HG03159 (cell line): ENCODE data around the gene GPC4.

Source experiments
- ATAC-seq: cut with Tn5 transposase; IDR thresholded peaks from one replicate; pipeline ENCODE4 v1.9.1; 2021; ENCODE audit warnings: mild to moderate bottlenecking, moderate library complexity; ENCODE audit not compliant: unreplicated experiment

The GPC4 gene

DNA sequence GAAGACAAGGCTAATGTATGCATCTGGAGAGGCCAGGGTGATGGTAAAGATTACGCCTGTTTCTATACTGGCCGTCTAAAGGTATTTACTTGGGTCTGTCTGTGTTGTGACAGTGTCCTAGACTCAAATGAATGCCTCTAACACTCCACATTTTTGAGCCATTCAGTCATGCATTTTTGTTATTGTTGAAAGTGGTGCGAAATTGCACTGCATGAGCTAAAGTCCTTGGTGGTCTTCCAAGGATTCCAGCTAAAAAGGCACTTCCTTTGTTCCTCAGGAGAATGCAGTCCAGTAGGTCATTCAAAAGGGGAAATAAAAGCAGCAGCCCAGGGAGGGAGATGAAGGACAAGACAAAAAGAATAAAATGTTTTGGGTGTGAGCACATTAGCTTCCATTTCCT lies 3.0 kb downstream of the GPC4 start:
- ATAC-seq = no peak

DNA sequence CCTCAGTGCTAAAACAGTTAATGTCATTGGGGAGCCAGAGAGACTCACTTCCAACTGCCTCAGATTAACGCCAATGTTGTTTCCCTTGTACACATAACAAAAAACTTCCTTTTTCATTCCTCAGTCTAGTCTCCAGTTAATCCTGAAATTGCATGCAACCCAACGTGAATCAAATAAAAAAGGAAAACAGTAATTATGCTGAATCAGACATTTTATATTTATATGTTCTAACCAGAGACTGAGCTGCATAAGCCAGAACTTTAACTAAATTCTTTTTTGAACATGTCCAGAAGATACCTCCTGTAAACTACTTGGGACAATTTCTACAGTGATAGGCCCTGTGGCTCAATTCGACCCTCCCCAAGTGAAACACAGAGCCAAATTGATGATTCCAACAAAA lies 4.7 kb downstream of the GPC4 start:
- ATAC-seq = no peak

- ATAC-seq = no peak
Measured at GRCh38 chrX:133405498-133406185, 9.6 kb downstream of the GPC4 start.

GRCh38 chrX:133403984-133404383 lies 11.3 kb downstream of the GPC4 start:
- ATAC-seq = no peak

DNA sequence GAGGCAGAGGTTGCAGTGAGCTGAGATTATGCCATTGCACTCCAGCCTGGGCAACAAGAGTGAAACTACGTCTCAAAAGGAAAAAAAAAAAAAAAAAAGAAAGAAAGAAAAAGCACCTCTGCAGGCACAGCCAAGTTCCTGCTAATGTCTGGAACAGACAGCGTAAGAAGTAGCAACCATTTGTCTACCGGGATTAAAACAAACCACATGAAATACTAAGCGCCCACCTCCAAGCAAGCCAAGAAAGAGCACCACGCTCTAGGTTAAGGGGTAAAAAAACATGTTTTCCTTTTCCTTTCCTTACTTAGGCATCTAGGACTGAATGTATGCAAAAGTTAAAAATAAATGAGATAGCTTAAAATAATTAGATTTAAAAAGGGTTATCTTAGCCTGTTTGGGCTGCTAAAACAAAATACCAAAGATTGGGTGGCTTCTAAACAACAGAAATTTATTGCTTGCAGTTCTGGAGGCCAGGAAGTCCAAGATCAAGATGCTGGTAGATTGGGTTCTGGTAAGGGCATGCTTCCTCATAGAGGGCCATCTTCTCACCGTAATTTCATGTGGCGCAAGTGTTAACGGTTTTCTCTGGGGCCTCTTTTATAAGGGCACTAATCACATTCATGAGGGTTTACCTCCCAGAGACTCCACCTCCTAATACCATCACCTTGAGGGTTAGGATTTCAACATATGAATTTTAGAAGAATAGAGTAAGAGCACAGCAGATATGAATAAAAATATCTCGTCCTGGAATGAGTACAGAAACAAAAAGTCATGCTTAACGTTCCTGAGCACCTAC lies 12.3 kb downstream of the GPC4 start:
- no peak for ATAC-seq

DNA sequence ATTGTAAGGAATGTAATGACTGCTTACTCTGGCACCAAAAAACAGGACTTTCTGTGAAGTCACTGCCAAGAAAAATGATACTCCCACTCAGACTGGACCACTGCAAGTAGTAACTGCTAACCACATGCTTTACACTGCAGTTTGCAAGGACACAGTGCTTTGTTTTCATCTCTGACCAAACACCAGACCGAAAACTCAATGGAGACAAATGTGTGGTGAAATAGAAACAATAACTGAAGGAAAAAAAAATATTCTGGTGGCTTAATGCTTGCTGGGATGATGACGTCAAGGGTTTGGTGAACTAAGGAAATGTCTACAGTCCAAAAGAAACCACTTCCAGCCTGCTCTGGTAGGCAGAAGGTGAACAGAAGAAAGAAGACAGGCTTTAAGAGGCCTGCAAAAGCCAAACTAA lies 13.2 kb downstream of the GPC4 start:
- no peak for ATAC-seq

GRCh38 chrX:133401536-133401935 lies 13.8 kb downstream of the GPC4 start:
- ATAC-seq = no peak

DNA sequence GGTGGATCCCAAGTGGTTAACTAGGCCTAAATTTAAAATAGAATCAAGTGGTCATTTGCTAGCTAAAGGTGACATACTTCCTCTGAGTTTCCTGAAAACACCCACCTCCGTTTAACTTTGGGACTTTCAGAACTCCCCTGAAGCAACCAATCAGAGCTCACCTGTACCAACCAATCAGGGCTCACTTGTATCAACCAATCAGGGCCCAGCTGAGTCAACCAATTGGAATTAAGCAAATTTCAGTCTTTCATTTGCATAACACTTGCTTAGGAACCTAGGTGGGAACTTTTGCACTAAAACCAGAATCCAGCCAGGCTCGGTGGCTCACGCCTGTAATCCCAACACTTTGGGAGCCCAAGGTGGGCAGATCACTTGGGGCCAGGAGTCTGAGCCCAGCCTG lies 15.9 kb downstream of the GPC4 start:
- ATAC-seq = no peak

DNA sequence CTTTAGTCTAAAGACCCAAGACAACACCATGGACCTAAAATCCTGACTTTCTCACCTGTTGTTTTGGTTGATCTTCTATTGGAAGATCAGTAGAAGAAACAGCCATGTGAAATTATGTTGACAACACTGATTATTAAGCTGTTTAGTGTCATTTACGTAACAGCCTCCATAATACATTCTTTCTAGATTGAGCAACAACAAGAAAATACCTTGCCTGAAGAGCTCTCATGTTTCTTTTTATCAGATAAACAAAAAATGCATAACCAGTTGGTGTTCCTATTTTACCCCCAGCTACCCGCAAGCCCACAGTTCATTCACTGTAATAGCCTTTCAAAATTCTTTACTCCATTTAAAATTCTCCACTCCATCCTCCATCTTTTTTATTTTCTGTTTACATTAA lies 20.5 kb downstream of the GPC4 start:
- no peak for ATAC-seq

DNA sequence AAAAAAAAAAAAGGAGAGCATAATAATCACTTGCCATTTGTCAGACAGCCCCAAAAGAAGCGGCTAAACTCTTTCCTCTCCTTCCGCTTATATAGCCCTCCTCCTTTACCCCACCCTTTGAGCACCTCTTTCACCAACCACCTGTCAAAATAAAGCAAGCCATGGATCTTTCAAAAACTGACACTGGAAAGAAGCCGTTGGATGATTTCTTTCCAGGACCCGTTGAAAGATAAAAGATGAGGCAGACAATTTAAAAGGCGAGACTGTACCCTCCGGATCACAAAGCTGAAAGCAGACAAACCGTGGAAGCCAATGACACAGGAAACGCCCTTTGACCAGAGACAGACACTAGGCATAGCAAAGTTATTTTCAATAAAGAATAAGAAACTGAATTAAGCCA lies 22.6 kb downstream of the GPC4 start:
- ATAC-seq = no peak

GRCh38 chrX:133391111-133391510 lies 24.2 kb downstream of the GPC4 start:
- ATAC-seq = no peak

- no peak for ATAC-seq
Measured at GRCh38 chrX:133390676-133391075, 24.6 kb downstream of the GPC4 start.

DNA sequence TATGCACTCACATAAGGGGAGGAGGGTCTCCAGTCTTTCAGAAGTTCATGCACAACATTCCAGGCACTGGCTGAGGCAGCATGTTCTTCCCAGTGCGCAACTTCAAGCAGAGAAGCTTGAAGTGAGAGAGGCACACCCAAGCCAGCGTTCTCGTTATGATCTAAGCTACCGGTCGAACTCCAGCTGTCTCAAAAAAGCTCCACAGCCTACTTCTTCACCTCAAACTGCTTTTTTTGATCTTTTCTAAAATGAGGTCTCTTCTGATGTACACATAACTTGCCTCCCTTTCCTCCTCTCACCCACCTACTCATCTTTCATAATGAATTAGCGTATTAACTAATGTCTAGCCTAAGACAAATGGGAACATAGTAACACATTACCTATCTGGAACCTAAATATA lies 25.3 kb downstream of the GPC4 start:
- ATAC-seq = no peak

DNA sequence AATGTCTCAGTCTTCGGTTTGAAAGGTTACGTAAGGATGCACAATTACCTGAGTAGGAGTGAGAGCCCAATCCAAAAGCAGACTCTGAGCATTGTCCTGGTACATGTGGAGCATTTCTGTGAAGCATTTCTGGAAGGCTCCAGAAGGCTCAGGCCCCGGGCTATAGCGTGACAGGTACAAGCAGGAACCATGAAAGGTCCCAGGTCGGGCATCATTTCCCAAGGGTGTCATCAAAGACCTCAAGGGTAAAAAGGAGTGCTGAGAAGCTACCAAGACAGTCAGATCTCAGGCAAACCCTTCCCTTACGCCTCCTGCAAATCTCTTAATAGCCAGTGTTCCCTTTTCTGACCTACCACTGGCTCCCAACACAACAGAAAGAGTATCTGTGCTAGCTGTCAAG lies 30.8 kb downstream of the GPC4 start:
- no peak for ATAC-seq

DNA sequence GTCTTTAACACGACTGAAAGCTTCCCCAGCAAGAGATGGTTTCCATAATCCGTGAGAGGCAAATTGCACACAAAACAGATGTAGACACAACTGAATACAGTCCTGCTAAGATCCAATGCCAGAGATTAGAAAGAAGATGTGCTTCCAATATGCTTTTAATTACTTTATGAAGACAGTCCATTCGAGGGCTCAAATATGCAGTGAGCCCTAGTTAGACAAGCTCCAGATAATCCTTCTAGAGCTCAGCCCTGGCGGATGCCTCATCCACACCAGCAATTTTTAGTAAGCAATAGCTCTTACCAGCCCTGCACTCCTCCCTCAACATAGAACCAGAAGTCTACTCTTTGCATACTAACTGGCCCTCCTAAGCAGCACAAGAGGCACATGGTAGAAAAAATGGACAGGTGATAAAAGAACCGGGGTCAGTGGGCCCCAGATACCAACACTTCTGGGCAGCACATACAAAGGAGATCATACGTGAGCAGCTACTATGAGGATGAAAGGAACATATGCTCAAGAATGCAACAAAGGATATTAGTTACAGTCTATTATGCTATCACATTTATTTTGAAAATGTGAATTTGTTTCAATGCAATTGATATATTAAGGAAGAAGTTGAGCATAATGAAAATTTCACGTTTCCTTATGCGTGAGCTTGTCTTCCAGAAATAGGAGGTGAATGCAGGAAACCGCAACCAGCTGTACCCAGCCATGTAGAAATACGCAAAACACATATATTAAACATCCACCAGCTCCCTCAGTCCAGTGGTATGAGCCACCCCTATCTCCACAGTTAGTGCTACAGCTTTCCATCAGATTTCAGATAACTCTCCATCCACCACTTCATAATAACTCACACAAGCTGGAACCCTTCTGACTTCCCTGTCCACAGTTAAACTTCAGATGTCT lies 34.3 kb downstream of the GPC4 start:
- no peak for ATAC-seq

DNA sequence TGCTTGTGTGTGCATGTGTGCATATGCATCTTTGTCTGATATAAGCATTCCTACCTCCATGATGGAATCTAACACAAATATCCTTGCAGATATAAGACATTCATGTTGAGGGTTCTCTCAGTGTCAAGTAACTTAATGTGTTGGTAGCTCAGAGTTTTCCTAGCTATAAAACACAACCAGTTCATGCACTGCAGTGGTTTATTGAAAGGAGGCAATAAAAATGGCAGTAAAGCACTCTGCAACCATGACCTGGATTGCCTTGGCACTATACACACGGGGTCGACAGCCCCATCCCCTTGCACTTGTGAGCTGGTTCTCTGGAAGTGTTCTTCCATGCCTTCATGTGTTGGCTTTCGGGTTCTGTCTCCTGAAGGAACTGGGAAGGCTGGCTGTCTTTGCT lies 38.9 kb downstream of the GPC4 start:
- ATAC-seq = no peak

GRCh38 chrX:133375615-133376340 lies 39.5 kb downstream of the GPC4 start:
- ATAC-seq = no peak

- no peak for ATAC-seq
Measured at GRCh38 chrX:133374874-133375387, 40.4 kb downstream of the GPC4 start.

DNA sequence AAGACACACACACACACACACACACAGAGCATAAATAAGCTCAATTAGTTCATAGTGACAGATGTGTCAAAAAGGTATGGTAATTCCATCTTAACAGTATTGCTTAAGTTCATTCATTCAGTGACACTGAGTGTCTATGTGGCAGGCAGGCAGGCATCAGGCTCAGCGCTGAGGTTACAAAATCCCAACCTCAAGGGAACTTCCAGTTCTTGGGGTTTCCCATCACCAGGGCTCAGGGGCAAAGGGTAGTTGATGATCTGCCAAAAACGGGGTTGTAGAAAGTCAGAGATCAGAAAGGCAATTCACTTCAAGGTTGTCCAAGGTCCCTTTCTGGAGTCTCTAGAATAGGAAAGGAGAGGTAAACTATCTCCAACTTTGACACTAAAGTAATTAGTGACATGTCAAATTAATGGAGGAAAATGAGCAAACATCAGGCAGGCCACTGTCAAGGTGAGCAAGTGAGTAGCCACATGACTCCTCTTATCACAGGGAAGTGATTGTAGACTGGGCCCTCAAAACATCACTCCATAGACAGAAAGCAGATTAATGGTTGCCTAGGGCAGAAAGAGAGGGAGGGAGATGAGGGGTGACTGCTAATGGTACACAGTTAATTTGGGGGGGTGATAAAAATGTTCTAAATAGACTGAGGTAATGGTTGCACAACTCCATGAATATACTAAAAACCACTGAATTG lies 41.8 kb downstream of the GPC4 start:
- no peak for ATAC-seq

GRCh38 chrX:133370696-133371275 lies 44.5 kb downstream of the GPC4 start:
- ATAC-seq = no peak
